Hippocampal formation (tissue), 2 donors: ENCODE data around the gene MAMDC4.
"Not testable (repeated sequence)": the region's sequence is repeated elsewhere in the genome, so short reads cannot be mapped to it uniquely, and the experiment has no call there.

Source experiments
- DNase-seq, 2 donors: peaks; one replicate each; lab custom pipeline; 2025; lab: John Stamatoyannopoulos, UW

MAMDC4 gene

GRCh38 chr9:136851941-136852663 is at the start of gene MAMDC4:
MAMDC4 (plus strand) TSS chr9:136852346; CDS start chr9:136852417, 71 bp downstream.
- DNase-seq, result no peak

- DNase-seq, result not testable (repeated sequence)
These were observed 49.1 kb upstream of the MAMDC4 start for GRCh38 chr9:136803009-136803550.

GRCh38 chr9:136803551-136804508 is 48.3 kb upstream of the MAMDC4 start:
- no peak for DNase-seq

- no peak for DNase-seq
These were observed 47.5 kb upstream of the MAMDC4 start for GRCh38 chr9:136804509-136805206.

- no peak for DNase-seq
These were observed 46.9 kb upstream of the MAMDC4 start for GRCh38 chr9:136805207-136805740.

GRCh38 chr9:136806067-136806466 is 46.1 kb upstream of the MAMDC4 start:
- DNase-seq, result no peak

GRCh38 chr9:136806631-136807201 is 45.4 kb upstream of the MAMDC4 start:
- no peak for DNase-seq

- DNase-seq, result peak; percentile 46 to 74
These were observed 44.7 kb upstream of the MAMDC4 start, which contains the start of gene RABL6 for GRCh38 chr9:136807281-136808074. RABL6 (plus strand) TSS chr9:136807948; CDS start chr9:136808197, 249 bp downstream.

GRCh38 chr9:136808075-136808805 is 43.9 kb upstream of the MAMDC4 start:
- peak in 1 of 2 donors; percentile 53 for DNase-seq

- DNase-seq, result no peak
These were observed 43.4 kb upstream of the MAMDC4 start for GRCh38 chr9:136808806-136809158.

GRCh38 chr9:136814725-136815421 is 37.3 kb upstream of the MAMDC4 start:
- no peak for DNase-seq

GRCh38 chr9:136815422-136815782 is 36.7 kb upstream of the MAMDC4 start:
- no peak for DNase-seq

- DNase-seq, result no peak
These were observed 30.9 kb upstream of the MAMDC4 start for GRCh38 chr9:136820971-136821825.

- DNase-seq, result no peak
These were observed 30.2 kb upstream of the MAMDC4 start for GRCh38 chr9:136821826-136822544.

- DNase-seq, result no peak
These were observed 28.8 kb upstream of the MAMDC4 start for GRCh38 chr9:136823136-136824046.

- DNase-seq, result no peak
These were observed 27.5 kb upstream of the MAMDC4 start for GRCh38 chr9:136824496-136825225.
